Mucosa of gallbladder (tissue), 1 donor: ENCODE data around the gene FAIM. TPM values are rescaled to one million over a fixed set of nuclear protein-coding genes. Genes with fewer than 3 reads are reported as not detected.
"Not testable (repeated sequence)": the region's sequence is repeated elsewhere in the genome, so short reads cannot be mapped to it uniquely, and the experiment has no call there.

Source experiments
- DNase-seq: peaks from one replicate; pipeline ENCODE4 v3.0.0-alpha.2; 2020; ENCODE audit warnings: low spot score
- total RNA-seq: library from RNA; stranded (reverse); gene quantifications from one replicate; pipeline ENCODE4 v1.2.1, GENCODE V29; 2021
- donor health status: DM: no; HTN: no; CAD: no.

FAIM gene, protein sequence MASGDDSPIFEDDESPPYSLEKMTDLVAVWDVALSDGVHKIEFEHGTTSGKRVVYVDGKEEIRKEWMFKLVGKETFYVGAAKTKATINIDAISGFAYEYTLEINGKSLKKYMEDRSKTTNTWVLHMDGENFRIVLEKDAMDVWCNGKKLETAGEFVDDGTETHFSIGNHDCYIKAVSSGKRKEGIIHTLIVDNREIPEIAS
- total RNA-seq: 19.5 TPM

- DNase-seq: peak; percentile 55
Measured at GRCh38 chr3:138608322-138609135, at the start of gene FAIM. Gene FAIM, plus strand, starts transcription at chr3:138608771. Its CDS starts 10,956 bp downstream, at chr3:138619727.

- DNase-seq: no peak
Measured at GRCh38 chr3:138559134-138559533, 49.4 kb upstream of the FAIM start.

GRCh38 chr3:138560501-138560900 lies 48.1 kb upstream of the FAIM start:
- no peak for DNase-seq

- DNase-seq: not testable (repeated sequence)
Measured at GRCh38 chr3:138562902-138563301, 45.7 kb upstream of the FAIM start.

GRCh38 chr3:138566293-138566692 lies 42.3 kb upstream of the FAIM start:
- DNase-seq: not testable (repeated sequence)

DNA sequence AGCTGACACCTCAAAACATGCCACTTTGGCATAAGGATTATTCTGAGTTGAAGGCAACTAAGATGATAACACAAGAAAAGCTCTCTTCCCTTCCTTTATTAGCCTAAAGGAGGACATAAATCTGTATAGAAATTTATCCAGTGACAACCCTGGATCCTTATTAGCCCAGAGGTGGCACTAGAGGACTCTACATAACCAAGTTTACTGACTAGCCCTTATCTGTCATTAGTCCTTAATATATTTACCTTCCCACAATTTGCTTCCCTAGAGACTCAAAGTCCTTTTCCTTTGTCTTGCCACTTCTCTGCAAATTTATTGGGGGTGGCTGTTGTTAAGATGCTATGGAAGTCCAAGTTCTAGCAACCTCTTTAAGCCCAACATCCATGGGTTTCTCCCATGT lies 41.2 kb upstream of the FAIM start:
- DNase-seq: no peak

- no peak for DNase-seq
Measured at GRCh38 chr3:138569090-138569489, 39.5 kb upstream of the FAIM start.

DNA sequence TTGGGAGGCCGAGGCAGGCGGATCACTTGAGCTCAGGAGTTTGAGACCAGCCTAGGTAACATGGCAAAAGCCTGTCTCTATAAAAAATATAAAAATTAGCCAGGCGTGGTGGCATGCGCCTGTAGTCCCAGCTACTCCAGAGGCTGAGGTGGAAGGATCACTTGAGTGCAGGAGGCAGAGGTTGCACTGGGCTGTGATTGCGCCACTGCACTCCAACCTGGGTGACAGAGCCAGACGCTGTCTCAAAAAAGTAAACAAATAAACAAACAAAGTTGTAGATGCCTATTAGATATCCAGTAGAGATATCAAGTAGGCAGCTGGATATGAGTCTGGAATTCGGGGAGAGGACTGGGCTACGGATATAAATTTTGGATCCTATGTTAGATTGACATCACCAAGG lies 38.9 kb upstream of the FAIM start:
- DNase-seq: not testable (repeated sequence)

DNA sequence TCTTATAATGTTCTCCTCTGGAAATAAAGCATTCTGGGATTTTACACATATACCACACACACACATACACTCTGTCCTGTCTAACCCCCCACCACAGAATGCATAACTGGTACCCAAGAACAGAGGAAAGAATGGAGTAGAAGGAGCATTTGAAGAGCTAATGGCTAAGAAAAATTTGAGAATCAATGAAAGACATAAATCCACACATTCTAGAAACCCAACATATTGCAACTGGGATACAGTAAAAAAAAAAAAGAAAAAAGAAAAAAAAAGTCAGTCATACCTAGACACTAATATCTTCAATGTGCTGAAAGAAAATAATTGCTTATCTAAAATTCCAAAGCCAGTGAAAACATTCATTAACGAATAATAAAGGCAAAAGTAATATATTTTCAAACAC lies 35.4 kb upstream of the FAIM start:
- DNase-seq: no peak

GRCh38 chr3:138578141-138578540 lies 30.4 kb upstream of the FAIM start:
- no peak for DNase-seq

DNA sequence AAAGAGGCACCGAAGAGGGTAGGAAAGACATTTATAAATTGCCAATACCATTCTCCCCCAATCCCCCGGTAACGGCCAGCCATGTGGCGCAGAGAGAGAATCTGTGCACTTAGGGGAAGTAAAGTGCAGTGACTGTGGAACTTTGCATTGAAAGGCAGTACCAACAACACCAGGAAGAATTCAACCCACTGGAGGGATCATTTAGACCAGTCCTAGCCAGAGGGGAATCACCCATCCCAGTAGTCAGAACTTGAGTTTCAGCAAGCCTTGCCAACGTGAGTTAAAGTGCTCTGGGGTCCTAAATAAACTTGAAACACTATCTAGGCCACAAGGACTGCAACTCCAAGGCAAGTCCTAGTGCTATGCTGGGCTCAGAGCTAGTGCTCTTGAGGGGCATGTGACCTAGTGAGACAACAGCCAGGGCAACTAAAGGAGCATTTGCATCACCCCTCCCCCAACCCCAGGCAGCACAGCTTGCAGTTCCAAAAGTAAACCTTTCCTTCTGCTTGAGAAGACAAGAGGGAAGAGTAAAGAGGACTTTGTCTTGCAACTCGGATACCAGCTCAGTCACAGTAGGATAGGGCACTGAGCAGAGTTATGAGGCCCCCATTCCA lies 29.5 kb upstream of the FAIM start:
- DNase-seq: no peak

DNA sequence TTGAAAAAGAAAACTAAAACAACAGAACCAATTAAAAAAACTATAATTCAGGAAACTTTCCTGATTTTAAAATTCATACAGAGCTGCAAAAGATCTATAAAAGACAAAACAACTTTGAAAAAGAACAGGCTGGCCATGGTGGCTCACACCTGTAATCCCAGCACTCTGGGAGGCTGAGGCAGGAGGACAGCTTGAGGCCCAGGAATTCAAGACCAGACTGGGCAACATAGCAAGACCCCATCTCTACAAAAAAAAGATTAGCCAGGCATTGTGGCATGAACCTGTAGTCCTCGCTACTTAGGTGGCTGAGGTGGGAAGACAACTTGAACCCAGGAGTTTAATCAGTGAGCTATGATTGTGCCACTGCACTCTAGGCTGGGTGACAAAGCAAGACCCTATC lies 21.2 kb upstream of the FAIM start:
- no peak for DNase-seq

GRCh38 chr3:138588445-138588844 lies 20.1 kb upstream of the FAIM start:
- DNase-seq: no peak

DNA sequence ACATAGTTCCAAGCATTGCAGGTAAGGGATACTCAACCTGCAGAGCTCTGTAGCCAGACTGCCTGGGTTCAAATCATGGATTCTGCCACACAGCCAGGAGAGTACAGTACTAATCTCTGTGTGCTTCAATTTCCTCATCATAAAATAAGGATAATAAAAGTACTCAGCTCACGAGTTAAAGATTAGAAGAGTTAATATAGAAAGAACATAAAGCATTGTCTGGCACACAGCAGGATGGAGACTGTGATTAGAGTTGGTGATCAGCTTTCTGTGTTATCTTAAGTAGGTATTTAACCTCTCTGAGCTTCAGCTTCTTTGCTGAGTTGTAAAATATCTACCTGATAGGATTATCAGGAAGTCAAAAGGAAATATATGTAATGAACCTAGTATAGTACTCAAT lies 17.2 kb upstream of the FAIM start:
- no peak for DNase-seq

DNA sequence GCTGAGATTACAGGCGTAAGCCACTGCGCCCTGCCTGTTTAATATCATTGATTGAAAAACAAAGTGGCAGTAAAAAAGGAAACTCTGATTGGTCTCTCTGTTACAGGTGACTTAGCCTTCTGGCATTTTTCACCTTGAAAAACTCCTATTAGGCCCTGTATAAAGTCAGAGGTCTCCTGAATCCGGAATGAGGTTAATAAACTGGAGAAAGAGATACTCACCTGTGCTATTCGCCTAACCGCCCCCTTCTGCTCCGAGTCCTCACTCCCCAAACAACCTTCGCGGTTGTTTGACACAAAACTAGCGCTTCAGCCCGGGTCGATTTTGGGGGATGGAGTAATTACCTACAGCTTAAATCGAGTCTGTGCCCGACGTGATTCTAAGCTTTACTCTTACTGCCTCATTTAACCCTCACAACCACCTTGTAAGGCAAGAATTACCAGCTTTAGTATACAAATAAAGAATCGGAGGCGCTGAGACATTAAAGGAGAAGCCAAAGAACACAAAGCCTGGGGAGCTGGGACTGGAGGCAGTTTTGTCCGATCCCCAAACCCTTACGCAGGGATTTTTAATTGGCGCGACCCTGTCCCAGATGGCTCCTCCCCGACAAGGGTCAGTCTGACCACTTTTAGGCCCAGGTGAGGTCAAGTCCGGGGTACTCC lies 15.0 kb upstream of the FAIM start:
- DNase-seq: no peak

- DNase-seq: peak; percentile 94
Measured at GRCh38 chr3:138594150-138594934, 14.2 kb upstream of the FAIM start, which contains the start of gene CEP70. Gene CEP70, minus strand, starts transcription at chr3:138594260. Its CDS starts 21,333 bp downstream, at chr3:138572927.

DNA sequence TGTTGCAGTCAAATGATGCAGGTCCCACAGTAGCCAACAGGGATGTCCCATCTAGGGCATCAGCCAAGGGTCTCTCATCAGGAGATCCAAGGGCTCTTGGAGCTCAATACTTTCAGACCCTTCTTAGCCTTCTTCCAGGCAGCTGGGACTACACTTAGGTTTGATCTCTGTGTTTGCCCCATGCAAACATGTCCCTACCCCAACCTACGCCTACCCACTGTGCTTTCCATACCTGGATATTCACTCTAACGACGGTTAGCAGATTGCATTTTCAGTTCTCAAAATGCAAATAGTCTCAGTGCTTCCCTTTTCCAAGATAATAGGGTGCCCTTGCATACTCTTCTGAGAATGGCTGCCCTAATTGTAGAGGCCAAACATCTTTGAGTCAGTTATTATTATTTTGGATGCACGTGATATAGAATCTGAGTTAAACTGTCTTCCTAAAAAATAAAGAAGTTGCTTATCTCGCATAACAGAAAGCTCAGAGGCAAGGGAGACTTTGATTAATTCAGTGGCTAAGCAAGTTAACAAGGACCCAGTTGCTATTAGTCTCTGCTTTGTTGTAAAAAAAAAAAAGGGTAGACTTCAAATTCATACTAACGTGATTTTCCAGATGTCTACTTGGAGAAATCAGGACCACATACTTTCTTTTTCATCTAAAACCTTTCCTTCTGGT lies 13.5 kb upstream of the FAIM start:
- DNase-seq: no peak

- peak; percentile 34 for DNase-seq
Measured at GRCh38 chr3:138597186-138597976, 11.2 kb upstream of the FAIM start.

GRCh38 chr3:138598534-138598933 lies 10.0 kb upstream of the FAIM start:
- DNase-seq: no peak

- DNase-seq: no peak
Measured at GRCh38 chr3:138600100-138600745, 8.3 kb upstream of the FAIM start.
